ENCODE results near the gene G6PD. TPM values are rescaled to one million over a fixed set of nuclear protein-coding genes. Genes with fewer than 3 reads are reported as not detected.
"Not testable (repeated sequence)": the region's sequence is repeated elsewhere in the genome, so short reads cannot be mapped to it uniquely, and the experiment has no call there.

The G6PD gene
- total RNA-seq, result 17.3 TPM

DNA sequence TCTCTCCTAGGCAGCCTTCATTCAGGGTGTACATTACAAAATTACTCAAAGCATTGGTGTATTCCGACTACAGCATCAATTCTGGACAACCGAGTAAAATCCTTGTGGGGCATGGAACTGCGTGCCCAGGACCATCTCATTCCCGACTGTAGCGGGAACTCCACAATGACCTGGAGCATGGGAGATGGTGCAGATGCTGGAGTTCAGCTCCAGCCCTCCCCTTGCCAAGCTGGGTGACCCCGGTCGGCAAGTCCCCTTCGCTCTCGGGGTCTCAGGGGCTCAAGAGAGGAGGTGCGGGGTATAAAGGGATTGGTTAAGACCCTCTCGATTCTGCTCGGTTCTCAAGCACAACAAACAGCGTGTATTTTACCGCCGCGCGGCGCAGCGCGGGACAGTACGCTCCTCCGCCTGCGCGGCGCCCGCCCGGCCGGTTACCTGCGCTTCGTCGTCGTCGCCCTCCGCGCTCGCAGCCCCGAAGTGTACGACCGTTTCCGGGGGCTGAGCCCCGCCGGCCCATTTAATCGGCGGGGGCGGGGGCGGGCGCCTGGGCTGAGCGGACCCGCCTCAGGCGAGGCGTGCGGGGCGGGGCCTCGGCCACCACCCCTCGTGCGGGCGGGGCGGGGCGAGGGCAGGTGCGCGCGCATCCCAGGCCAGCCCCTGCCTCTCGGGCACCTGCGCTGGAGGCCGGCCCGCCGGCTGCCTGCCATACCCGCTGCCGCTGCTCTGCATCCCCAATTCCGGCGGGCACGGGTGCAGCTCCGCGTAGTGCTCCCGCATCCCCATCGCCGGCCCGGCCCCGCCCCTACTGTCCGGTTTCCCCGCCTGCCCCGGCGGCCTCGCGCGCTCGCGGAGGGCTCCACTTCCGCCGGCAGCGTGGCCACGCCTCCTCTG, at the start of gene G6PD:
G6PD (minus strand) TSS at position 493 of the 891 bp plus-strand sequence. CDS start 691 bp downstream, outside the sequence.
- peak; percentile 69 for DNase-seq

DNA sequence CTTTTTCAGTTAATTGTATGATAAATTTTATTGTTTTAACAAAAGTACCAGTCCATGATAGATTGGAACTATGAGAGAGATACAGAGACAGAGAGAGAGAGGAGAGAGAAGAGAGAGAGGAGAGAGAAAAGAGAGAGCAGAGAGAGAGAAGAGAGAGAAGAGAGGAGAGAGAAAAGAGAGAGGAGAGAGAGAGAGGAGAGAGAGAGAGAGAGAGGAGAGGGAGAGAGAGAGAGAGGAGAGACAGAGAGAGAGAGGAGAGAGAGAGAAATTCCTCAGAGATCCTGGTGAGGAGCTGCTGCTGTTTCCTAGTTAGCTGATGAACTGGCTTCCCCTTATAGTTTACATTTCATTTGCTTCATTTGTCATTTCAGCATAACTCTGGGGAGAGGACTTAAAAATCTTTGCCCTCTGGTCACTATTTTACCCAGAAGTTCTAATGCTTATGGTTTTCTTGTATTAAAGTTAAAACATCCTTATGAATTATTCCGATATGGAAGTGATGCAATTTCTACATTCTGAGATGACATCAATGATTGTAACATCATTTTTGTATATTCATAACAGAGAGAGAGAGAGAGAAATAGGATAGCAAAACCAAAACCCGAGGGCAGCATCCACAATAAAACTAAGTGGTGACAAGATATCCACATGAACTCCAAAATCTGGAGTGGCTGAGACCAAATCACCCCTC, 49.1 kb upstream of the G6PD start:
- DNase-seq, result no peak

DNA sequence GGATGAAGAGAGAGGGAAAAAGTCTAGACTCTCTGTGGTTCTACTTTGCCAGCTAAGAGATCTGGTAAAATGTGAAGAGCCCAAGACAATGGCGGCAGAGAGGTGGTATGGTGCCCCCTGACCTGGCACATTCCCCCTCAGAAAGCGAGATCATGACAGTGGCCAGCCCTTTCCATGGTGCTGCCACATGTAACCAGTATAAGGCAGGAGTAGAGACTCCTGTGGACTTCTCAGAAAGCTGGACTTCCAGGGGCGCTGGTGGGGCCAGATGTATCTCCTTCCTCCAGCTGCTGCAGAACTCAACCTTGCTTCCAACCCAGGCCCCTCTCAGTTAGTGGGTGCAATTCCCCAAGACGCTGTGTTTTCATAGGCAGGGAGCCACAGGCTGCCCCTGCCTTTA, 47.8 kb upstream of the G6PD start:
- no peak for DNase-seq

- DNase-seq, result no peak
These were observed 46.6 kb upstream of the G6PD start for GRCh38 chrX:154593201-154593600.

DNA sequence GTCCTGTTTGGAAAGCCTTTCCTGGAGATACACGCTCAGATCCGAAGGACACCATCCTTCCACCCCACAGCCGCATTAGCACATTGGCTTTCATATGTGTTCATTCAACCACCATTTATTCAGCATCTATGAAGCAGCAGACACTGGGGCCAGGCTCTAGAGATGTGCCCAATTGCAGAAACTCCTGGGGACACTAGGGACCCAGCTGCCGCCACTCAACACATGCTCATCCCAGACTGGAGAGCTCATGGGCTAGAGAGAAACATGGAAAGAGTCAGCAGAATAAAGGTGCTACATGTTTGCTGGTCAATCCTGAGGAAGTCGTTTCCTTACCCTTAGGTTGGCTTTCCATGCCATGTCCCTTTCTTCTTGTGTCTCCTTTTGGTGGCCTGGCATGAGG, 45.9 kb upstream of the G6PD start:
- DNase-seq, result no peak

GRCh38 chrX:154590415-154590814, 43.8 kb upstream of the G6PD start:
- DNase-seq, result not testable (repeated sequence)

DNA sequence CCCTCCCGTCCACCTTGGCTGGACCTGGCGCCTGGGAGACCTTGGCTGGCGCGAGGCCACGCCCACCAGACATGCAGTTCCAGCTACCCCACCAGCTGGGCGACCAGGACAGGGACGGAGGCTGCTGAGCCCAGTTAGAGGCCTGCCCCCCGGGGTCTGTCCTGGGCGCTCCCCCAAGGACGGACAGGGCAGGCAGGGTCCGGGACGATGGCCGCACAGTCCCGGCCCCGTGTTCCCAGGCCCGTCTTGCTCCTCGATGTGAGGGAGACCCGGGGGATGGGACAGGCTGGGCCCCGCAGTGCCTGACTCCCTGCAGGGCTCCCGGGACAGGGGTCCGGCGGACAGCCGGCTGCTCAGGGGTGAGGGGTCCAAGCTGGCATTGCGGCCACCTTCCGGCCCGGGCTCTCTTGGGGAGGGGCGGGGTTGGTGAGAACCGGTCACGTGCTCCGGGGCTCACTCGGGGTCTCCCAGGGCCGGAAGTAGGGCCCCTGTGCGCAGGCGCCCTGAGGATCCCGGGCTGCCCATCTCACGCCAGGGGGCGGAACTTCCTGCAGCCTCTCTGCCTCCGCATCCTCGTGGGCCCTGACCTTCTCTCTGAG, 38.0 kb upstream of the G6PD start, which contains the start of gene CTAG1A:
CTAG1A (plus strand) TSS at position 549 of the 599 bp plus-strand sequence. CDS start 74 bp downstream, outside the sequence.
- DNase-seq, result not testable (repeated sequence)

DNA sequence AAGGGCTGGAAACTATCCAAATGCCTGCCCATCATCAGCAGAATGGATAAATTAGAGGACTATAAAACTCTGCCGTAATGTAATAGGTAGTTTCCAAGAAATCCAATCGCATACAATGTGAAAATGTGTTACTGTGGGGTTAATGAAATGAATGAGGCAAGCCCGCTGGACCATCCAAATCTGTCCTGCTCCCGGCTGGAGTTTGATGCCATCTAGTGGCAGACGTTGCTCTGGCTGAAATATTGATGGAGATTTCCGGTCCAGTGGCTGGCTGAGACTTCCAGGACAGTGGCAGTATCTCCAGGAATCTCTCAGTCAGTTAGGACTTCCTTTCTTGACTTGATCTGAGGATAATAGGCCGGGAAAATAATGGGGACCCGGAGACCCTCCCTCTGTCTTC, 36.3 kb upstream of the G6PD start:
- DNase-seq, result not testable (repeated sequence)

- not testable (repeated sequence) for DNase-seq
These were observed 28.4 kb upstream of the G6PD start for GRCh38 chrX:154575076-154575475.

DNA sequence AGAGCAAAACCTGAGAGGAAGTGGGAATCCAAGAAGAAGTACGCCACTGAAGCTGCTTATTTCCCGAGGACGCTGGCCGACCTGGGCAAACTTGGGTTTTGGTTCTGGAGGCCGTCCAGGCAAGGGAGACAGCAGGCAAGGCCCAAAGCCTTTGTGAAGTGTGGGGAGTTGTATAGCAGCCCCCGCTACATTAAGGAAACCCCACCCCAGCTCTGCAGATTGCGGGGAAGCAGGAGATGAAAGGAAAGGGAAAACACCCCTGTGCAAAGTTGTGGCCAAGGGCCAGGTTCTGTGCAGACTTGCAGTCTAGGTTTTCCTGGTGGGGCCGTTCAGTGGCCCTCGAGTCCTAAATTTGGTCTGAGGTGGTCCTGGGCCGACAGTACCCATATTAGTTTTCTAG, 26.4 kb upstream of the G6PD start:
- DNase-seq, result not testable (repeated sequence)

GRCh38 chrX:154570361-154570760, 23.7 kb upstream of the G6PD start:
- not testable (repeated sequence) for DNase-seq

DNA sequence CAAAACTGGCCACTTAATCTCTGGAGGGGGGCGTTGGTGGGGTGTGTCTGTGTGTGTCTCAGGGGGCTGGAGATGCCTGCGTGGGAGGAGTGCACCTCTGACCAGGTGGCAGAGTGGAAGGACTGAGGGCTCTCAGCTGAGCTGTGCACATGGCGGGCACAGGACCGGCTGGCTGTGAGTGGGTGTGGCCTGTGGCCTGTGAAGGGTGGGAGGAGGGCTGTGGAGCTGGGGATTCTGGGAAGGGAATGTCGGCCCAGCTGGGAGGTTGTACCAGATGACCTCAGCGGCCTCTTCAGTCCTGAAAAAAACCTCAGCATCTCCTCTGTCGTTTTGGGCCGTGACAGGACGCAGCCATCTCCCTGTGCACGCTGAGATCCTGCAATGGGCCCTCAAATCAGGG, 15.6 kb upstream of the G6PD start:
- not testable (repeated sequence) for DNase-seq

DNA sequence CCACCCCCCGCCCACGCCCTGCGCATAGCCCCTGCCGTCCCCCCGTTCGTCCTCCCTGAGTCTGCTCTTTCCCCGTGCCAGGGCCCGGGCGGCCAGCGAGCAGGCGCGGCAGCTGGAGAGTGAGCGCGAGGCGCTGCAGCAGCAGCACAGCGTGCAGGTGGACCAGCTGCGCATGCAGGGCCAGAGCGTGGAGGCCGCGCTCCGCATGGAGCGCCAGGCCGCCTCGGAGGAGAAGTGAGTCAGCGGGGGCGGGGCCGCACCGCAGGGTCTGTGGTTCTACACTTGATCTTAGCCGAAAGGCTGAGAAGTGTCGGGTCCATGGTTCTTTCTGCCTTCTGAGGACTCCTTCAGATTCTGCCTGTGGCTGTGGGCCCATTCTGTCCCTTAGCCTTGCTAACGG, 13.7 kb upstream of the G6PD start:
- DNase-seq, result not testable (repeated sequence)

DNA sequence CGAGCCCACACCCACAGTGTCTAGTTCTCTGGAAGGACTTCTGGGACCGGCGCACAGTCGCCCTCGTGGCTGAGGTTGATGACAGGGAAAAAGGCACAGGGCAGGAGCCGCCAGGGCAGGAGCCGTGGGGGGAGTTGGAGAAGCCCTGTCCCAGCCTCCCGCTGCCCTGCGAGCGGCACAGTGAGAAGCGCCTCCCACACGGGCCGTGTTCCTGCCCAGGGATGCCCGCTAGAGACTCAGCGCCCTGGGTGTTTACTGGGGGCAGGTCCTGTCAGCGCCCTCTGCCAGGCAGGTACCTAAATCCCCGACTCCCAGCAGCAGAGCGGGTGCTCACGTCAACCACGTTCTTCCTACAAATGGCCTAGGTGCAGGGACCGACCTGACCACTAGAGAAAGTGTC, 12.2 kb upstream of the G6PD start:
- not testable (repeated sequence) for DNase-seq

- not testable (repeated sequence) for DNase-seq
These were observed 11.5 kb upstream of the G6PD start for GRCh38 chrX:154558060-154558690.

- DNase-seq, result not testable (repeated sequence)
These were observed 5.6 kb upstream of the G6PD start for GRCh38 chrX:154552112-154552806.

DNA sequence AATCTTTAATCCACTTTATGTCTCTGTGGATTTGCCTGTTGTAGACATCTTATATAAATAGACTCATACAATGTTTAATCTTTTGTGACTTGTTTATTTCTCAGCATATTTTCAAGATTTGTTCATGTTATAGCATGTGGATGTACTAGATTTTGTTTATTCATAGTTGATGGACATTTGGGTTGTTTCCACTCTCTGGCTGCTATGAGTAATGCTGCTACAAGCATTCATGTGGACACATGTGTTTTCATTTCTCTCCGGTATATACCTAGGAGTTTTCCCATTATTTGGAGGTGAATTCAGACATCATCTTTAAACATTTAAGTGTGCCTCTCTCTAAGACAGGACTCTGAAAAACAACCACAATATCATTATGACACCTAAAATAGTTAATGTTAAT, 3.1 kb upstream of the G6PD start:
- DNase-seq, result no peak

GRCh38 chrX:154548028-154548316, 1.3 kb upstream of the G6PD start:
- no peak for DNase-seq

DNA sequence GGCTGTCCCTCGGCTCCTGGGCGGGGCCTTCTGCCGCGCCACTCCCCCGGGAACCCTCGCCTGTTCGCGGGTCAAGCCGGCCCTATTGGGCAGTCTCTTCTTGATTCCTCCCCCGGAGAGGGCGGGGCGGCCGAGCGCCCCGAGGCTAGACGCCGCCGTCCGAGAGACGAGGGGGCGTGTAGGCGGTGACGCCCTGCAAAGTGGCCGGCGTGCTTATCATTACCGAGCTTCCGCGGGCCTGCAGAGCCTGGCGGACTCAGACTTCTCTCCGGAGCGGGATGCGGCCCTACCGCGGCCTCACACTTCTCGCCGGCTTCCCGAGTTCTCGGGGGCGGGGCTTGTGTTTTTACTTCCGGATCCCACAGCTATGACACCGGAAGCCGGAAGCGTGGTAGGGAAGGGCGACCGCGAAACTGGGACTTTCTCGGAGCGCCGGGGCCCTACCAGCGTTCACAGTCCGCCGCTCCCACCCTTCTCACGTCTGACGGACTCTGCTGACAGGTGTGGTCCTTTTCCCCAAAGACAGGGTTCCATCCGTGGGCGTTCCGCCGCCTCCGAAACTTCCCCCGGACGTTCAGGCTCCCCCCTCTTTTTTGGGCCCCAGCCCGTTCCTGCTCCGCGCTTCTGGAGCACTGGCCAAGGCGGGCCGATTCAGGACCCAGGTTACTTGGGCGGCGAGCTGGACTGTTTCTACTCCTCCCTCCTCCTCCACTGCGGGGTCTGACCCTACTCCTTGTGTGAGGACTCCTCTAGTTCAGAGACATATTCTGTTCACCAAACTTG, 790 bp upstream of the G6PD start, which contains the start of gene IKBKG:
IKBKG (plus strand) TSS at position 376 of the 783 bp plus-strand sequence. CDS start 4,383 bp downstream, outside the sequence.
- DNase-seq, result peak; percentile 89

GRCh38 chrX:154545673-154546274, 872 bp downstream of the G6PD start:
- no peak for DNase-seq
